Testis (tissue), 2 donors: ENCODE measurements around the gene GATA5.

ENCODE experiments used
- POLR2A ChIP-seq: fragments of 450-650 bp; IDR thresholded peaks from one replicate; pipeline ENCODE4 v1.6.1; 2017; ENCODE audit warnings: antibody characterized with exemption, mild to moderate bottlenecking, moderate library complexity
- TF ChIP-seq, protein P1 (sequence below), 3 experiments: fragments of 450-650 bp in 2 of 3; fragments of 200-600 bp in 1 of 3; sonication (generic) in 1 of 3; IDR thresholded peaks; one replicate each; pipeline ENCODE4 v1.5.1; 2016 to 2019; ENCODE audit warnings: antibody characterized with exemption in 3 of 3, mild to moderate bottlenecking in 2 of 3, moderate library complexity in 1 of 3

DNA sequence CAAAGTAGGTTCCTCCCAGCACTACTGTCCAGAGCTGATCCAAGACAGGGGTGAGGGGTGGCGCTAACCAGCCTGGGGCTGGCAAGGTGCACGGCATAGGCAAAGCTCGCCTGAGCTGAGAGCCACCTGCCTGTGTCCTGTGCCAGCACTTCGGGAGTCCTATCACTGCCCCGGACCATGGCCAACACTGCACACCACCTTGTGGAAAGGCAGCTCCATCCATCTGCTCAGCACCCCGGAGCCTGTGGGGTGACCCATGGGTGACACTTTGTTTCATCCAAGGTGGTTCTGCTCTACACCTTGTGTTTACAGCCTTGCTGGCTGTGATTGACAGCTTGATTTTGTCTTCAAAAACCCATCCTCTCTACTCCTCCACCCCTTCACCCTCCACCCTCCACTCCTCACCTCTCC lies 32.9 kb upstream of the GATA5 start:
- TF ChIP-seq, protein P1, sequence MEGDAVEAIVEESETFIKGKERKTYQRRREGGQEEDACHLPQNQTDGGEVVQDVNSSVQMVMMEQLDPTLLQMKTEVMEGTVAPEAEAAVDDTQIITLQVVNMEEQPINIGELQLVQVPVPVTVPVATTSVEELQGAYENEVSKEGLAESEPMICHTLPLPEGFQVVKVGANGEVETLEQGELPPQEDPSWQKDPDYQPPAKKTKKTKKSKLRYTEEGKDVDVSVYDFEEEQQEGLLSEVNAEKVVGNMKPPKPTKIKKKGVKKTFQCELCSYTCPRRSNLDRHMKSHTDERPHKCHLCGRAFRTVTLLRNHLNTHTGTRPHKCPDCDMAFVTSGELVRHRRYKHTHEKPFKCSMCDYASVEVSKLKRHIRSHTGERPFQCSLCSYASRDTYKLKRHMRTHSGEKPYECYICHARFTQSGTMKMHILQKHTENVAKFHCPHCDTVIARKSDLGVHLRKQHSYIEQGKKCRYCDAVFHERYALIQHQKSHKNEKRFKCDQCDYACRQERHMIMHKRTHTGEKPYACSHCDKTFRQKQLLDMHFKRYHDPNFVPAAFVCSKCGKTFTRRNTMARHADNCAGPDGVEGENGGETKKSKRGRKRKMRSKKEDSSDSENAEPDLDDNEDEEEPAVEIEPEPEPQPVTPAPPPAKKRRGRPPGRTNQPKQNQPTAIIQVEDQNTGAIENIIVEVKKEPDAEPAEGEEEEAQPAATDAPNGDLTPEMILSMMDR (IDR thresholded peaks at IDR 0.05), result no peak
- no peak for TF ChIP-seq POLR2A
